Astrocyte of the cerebellum (primary cell): Measurements from ENCODE around the gene PREX1.

ENCODE experiments used
- DNase-seq: peaks from one replicate; pipeline ENCODE4 v3.0.0-alpha.2; 2011; ENCODE audit warnings: low read depth
- H3K4me3 ChIP-seq: 2 replicates; pipeline ENCODE4 v1.5.1; 2011; ENCODE audit warnings: mild to moderate bottlenecking, low read depth, low read length, moderate library complexity
- in situ Hi-C: cut with HindIII; loops from 2 replicates; pipeline ENCODE4 v1.10.0; 2017; ENCODE audit warnings: low sequenced_read_pairs
- TF ChIP-seq, protein P1 (sequence below): IDR thresholded peaks from 2 replicates; pipeline ENCODE4 v1.5.1; 2012; ENCODE audit warnings: low read length, low read depth, moderate library complexity, mild to moderate bottlenecking; ENCODE audit errors: missing control alignments

PREX1 gene

DNA sequence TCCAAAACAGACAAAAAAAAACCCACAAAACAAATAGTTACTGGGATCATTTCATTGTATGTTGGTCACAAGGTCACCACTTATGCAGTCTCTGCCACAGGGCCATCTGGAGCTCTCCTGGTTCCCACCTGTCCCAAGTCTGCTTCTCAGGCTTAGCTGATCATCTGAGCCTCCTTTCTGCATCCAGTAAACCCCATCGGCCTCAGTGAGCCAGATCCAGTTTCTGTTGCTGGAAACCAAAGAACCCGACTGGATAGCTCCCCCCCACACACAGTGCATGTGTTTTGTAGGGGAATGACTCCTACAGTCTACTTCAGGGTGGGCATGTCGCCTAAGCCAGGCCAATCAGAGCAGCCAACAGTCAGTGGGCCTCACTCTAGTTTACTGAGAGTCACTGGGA, 233.3 kb downstream of the PREX1 start:
- TF ChIP-seq, protein P1, sequence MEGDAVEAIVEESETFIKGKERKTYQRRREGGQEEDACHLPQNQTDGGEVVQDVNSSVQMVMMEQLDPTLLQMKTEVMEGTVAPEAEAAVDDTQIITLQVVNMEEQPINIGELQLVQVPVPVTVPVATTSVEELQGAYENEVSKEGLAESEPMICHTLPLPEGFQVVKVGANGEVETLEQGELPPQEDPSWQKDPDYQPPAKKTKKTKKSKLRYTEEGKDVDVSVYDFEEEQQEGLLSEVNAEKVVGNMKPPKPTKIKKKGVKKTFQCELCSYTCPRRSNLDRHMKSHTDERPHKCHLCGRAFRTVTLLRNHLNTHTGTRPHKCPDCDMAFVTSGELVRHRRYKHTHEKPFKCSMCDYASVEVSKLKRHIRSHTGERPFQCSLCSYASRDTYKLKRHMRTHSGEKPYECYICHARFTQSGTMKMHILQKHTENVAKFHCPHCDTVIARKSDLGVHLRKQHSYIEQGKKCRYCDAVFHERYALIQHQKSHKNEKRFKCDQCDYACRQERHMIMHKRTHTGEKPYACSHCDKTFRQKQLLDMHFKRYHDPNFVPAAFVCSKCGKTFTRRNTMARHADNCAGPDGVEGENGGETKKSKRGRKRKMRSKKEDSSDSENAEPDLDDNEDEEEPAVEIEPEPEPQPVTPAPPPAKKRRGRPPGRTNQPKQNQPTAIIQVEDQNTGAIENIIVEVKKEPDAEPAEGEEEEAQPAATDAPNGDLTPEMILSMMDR: no peak

DNA sequence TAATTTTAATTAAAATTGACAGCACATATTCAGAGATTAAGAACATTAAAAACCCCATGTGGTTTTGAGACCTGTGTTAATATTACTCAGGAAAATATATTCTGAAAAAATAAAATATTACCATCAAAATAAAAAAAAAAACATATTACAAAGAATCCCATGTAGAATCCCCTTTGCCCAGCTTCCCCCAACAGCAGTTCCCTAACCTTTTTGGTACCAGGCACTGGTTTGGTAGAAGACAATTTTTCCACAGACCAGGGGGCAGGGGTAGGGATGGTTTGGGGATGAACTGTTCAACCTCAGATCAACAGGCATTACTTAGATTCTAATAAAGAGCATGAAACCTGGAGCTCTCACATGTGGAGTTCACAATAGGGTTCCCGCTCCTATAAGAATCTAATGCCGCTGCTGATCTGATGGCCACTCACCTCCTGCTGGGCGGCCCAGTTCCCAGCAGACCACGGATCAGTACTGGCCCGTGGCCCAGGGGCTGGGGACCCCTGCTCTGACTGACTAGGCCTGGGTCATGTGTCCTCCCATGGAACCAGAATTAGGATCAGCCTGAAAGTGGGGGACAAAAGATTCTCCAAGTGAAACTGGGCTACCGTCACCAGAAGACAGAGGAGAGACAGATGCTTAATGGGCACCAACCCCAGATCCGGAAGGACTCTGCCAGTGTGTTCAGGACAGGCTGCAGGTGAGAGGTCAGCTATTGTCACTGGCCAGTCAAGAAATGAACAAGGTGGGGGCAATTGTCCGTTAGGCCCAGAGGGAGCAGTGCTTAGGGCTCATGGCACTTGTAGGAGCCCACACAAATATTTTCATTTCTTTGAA, 235.5 kb downstream of the PREX1 start:
- H3K4me3 ChIP-seq: no peak overlapping the region
- DNase-seq: no peak
- TF ChIP-seq, protein P1: no peak
- in situ Hi-C loops: no loop called here

More for the DNA sequence above, 233.3 kb downstream of the PREX1 start:
- no peak overlapping the region for H3K4me3 ChIP-seq
- DNase-seq: no peak
- in situ Hi-C loops: no loop called here

DNA sequence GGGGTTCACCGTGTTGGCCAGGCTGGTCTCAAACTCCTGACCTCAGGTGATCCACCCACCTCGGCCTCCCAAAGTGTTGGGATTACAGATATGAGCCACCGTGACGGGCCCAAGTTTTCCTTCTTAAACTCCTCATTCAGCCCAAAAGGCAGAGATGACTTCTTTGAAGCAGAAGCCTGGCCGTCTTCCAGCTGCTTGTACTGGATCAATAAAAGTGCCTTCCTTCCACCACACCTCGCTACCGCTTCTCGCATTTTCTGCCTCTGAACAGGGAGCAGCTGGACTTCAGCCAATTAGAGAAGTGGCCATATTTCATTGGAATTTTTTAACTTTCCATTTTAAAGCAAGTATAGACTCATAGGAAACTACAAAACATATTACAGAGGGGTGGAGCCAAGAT, 241.1 kb downstream of the PREX1 start:
- no peak overlapping the region for H3K4me3 ChIP-seq
- no peak for DNase-seq
- TF ChIP-seq, protein P1: no peak
- in situ Hi-C loops: no loop called here

DNA sequence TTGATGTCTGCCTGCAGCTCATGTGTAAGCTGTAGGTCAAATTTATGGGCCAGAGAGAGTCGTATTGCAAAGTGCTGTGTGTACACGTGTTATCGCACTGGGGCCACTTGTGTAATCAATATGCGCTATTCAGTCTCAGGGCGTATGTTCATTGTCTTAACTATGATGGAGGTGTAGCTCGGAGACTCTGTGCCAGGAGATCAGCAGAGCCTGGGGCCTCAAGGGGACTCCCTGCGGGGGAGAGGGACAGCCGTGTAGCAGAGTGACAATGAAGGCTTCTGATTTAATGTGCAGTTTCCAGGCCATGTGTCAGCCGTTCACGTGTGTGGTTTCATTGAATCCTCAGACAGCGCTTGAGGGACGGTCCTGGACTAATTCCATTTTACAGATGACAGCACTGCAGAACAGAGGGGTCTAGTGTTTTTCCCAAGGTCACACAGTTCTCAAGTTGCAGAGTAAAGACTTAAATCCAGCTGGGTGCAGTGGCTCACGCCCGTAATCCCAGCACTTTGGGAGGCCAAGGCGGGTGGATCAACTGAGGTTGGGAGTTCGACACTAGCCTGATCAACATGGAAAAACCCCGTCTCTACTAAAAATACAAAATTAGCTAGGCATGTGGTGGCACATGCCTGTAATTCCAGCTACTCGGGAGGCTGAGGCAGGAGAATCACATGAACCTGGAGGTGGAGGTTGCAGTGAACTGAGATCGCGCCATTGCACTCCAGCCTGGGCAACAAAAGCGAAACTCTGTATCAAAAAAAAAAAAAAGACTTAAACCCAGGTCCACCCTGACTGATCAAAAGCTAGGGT, 242.5 kb downstream of the PREX1 start:
- DNase-seq: no peak
- no peak overlapping the region for H3K4me3 ChIP-seq
- TF ChIP-seq, protein P1: no peak
- in situ Hi-C loops: no loop called here

DNA sequence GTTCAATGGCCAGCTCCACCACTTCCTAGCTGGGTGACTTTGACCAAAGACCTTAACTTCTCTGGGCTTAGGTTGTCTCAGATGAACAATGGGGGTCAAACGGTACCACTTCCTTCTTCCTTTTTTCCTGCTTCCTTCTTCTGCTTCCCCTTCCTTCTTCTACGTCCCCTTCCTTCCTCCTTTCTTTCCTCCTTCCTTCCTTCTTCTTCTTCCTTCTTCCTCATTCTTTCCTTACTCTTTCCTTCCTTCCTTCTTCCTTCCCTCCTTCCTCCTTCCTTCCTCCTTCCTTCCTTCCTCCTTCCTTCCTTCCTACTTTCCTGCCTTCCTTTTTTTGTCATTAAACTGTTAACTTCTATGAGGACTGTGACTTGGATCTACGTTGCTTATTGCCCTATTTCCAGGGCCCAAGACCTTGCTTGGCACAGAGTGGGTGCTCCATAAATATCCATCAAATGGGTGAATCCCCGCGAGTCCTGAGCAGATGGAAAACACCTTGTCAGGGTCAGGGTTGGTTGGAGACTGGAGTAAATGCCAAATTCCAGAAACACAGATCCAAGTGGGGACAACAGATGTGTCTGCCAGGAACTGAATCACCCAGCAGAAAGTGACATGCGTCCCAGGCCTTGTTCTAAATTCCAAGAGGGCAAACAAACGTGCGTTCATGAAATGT, 243.3 kb downstream of the PREX1 start:
- in situ Hi-C loops: no loop called here
- TF ChIP-seq, protein P1: no peak
- no peak overlapping the region for H3K4me3 ChIP-seq
- no peak for DNase-seq

DNA sequence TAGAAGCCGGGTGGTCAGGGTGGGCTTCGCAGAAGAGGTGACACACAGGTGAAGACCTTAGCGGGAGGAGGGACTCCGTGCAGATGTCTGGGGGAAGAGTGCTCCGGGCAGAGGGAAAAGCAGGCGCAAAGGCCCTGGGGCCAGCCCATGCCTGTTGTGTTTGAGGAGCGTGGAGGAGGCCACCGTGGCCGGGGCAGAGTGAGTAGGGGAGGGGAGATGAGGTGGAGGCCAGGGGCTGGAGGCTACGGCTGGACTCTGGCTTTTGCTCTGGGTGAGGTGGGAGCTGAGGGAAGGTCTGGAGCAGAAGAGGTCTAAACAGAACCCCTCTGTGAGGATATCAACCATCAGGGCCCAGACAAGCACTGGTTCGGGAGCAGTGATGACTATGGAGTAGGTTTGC, 244.0 kb downstream of the PREX1 start:
- TF ChIP-seq, protein P1: no peak
- H3K4me3 ChIP-seq: no peak overlapping the region
- in situ Hi-C loops: no loop called here
- no peak for DNase-seq
